SKM-1 treated with dmso at 0.1 percent for 144 hours (cell line): ENCODE measurements around the gene TOM1.

ENCODE experiments used
- DNase-seq: peaks from one replicate; lab custom pipeline; 2025; ENCODE audit not compliant: unreplicated experiment; lab: John Stamatoyannopoulos, UW

TOM1 gene

DNA sequence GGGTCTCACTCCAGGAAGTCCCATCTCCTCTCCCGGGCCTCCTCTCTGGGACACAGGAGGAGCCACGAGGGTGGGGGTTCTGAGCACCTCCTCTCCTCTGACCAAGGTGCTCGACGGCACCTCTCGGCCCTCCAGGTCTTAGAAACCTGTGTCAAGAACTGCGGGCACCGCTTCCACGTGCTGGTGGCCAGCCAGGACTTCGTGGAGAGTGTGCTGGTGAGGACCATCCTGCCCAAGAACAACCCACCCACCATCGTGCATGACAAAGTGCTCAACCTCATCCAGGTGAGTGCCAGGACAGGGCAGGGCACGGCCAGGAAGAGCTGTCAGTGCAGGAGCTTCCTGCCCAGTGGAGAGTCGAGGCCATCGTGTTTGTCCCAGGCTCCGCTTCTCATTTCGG is 23.2 kb downstream of the TOM1 start:
- DNase-seq, result no peak

DNA sequence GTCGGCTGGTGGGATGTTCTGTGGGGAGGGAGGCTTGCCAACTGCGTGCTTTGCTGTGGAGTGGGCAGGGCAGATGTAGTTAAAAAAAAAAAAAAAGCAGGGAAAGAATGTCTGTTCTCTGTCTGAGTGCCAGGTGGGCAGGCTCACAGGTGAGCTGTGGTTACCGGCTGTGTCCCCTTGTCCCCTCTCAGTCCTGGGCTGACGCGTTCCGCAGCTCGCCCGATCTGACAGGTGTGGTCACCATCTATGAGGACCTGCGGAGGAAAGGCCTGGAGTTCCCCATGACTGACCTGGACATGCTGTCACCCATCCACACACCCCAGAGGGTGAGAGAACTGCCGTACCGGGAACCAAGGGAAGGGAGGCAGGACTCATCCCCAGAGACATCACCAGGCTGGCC is 23.6 kb downstream of the TOM1 start:
- DNase-seq, result no peak

DNA sequence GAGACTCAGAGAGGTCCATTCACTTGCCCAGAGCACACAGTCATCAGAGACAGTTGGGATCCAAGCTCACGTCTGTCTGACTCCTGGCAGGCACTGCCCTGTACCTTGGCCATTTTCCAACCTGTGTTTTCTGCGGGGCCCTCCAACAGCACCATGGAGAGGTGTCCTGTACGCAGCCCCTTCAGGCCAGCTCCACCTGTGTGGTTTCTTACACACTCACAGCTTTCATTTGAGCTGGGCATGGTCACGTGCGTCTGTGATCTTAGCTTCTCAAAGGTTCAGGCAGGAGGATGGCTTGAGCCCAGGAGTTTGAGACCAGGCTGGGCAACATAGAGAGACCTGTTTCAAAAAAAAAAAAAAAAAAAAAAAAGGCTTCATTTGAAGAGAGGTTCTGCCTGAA is 24.4 kb downstream of the TOM1 start:
- no peak for DNase-seq

DNA sequence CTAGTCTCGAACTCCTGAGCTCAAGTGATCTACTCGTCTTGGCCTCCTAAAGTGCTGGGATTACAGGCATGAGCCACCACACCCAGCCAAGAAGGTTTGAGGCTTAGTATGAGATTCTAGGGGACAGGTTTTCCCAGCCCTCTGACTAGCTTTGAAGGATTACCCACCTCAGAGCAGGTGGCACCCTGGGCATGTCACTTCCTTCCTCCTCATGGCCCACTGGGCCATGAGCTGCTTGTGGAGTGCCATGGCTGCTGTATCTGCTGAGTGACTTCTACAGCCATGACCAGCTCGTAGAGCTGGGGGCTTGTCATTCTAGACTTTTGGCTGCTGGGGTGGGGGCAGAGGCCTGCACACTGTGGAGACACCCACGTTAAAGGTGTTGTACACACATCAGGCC is 25.1 kb downstream of the TOM1 start:
- DNase-seq, result no peak

DNA sequence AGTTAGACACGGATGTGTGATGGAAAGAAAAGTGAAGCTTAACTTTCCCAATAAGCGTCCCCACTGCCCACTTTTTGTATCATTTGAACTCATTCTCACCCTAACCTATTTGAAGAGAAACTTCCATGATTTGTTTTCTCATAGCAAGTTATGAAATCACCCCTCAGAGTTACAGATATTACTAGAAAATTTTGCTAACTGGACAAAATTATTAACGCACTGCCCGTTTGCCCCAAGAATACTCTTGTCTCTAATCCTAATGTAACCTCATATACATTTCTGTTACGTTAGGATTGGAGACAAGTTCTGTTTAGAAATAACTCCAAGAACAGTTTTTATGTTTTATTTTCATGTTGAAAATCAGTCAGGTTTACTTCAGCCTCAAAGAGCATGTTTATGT is 25.5 kb downstream of the TOM1 start:
- no peak for DNase-seq

DNA sequence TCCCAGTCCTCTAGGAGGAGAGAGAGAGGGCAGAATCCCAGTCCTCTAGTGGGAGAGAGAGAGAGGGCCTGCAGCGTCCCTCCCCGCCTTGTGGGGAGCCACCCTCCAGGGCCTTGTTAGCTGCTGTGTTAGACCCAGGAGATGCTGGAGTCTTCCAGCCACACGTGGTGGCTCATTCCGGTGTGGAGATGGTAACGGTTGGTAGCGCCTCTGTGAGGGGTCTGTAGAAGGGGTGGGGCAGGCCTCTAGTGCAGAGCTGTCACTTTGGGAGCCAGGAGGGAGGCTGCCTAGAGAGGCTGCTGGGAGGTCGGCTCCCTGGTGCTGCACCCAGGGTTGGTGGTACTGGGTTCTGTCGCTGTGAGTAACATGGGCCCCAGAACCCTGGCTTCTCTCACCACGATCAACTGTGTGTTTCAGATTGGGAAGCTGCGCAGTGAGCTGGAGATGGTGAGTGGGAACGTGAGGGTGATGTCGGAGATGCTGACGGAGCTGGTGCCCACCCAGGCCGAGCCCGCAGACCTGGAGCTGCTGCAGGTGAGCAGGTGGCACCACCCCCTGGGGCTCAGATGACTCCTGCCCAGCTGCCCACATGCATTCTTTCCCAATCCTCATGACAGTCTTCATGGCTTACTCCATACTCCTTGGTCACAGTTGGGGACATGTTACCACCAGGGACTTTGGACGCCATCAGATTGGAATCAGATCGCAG is 27.3 kb downstream of the TOM1 start:
- no peak for DNase-seq

DNA sequence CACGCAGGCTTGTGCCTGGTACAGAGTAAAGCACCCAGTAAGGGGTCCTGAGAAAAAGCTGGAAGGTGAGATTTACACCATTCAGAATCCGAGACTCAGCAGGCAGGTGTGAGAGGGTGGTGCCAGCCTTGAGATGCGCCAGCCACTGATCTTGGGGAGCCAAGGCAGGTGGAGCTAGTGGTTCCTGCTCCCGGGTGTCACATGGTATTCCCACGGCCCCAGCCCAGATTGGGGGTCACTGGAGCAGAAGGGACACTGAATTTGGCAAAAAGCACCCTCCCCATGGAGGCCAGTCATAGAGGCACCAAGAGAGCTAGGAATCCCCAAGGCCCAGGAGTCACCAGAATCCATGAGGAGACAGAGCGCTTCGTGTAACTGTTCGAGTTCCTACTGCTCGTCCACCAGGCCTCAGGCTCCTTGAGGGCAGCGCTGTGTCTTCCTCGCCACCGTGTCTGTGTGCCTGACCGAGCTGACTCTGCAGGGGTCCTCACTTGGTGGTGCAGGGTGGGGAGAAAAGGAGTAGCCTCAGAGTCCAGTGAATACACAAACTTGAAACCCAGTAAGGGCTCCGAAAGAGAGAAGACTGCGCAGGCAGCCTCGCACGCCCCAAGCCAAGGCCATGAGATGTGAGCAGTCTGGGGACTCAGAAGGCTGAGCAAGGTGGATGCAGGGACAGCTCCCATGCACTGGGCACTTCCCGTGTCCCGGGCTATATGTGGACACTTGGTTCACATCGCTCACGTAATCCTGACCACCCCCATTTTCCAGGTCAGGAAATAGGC is 28.2 kb downstream of the TOM1 start:
- no peak for DNase-seq

- peak; percentile 88 for DNase-seq
Observed at GRCh38 chr22:35328472-35328885, 28.8 kb downstream of the TOM1 start.

DNA sequence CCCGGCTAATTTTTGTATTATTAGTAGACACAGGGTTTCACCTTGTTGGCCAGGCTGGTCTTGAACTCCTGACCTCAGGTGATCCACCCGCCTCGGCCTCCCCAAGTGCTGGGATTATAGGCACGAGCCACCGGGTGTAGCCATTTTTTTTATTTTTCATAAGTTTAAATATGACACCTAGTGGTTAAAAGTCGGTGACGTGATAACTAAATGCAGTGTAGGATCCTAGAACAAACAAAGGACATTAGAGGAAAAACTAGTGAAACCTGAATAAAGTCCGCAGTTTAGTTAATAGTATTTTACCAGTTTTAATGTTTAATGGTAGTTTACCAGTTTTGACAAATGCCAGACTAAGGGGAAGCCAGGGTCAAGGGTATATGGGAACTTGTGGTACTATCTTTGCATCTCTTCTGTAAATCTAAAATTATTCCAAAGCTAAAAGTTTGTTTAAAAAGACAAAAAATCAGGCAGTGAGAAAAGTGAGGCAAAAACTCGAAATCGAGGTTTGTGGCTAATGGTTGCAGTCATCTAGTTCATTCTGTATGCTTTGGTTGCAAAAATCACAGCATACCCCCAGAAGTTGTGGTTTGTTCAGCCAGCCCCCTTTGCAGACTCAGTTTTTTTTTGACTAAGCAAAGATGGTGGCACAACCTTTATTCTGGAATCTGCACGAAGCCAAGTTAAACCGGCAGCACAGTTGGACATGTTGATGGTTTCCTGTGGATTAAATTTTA is 29.6 kb downstream of the TOM1 start:
- DNase-seq, result no peak

DNA sequence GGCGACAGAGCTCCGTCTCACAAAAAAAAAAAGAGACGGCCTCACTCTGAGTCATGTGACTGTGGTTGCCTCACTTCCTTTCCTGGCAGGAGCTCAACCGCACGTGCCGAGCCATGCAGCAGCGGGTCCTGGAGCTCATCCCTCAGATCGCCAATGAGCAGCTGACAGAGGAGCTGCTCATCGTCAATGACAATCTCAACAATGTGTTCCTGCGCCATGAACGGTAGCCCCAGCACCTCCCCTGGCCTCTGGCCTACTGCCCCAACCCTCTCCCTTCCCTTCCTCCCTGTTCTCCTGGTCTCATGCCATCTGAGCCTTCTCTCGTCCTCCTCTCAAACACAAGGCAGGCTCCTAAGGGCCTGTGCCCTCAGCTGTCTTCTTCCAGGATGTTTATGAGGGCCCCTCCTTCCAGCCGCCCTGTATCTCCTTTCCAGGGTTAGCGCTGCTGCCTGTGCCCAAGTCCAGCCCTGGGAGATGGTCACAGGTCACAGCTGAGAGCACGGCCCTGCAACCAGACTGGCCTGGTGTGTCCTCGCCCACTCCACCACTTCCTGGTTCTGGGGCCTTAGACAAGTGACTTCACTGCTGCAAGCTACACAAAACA is 30.7 kb downstream of the TOM1 start:
- DNase-seq, result peak; percentile 91

DNA sequence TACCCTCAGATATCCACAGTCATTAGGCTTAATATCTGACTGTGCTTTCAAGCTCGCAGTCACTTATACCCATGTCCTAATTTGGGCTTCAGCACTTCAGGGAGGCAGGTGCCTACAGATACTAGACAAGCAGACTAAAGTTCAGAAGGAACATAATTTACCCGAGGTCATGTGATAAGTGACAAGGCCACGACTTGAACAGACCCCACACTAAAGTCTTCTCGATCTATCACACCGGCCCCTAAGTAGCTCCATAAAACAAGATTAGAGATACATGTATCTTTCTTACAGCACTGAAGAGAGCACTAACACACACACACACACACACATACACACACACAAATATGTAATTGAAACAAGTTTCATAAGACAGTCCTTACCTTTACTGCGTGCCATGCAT is 32.6 kb downstream of the TOM1 start:
- no peak for DNase-seq

GRCh38 chr22:35333220-35333619 is 33.5 kb downstream of the TOM1 start:
- DNase-seq, result no peak

- DNase-seq, result peak; percentile 36
Observed at GRCh38 chr22:35334004-35334403, 34.3 kb downstream of the TOM1 start.

DNA sequence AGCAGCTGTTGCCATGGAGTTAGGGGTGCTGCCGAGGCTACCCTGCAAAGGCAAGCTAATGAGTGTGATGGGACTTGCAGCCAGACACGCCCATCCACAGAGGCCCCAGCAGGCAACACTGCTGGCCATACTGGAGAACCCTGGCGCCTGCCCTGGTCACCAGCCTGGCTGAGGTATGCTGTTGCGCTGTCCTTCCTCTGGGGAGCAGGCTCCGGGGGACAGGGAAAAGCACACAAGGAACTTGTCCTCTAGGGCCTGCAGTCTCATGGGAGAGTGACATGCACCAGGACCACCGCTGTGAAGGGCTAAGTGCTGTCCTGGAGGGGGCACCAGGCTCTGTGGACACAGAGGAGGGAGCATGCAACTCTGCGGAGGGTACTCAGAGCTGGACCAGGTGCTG is 35.8 kb downstream of the TOM1 start:
- no peak for DNase-seq

DNA sequence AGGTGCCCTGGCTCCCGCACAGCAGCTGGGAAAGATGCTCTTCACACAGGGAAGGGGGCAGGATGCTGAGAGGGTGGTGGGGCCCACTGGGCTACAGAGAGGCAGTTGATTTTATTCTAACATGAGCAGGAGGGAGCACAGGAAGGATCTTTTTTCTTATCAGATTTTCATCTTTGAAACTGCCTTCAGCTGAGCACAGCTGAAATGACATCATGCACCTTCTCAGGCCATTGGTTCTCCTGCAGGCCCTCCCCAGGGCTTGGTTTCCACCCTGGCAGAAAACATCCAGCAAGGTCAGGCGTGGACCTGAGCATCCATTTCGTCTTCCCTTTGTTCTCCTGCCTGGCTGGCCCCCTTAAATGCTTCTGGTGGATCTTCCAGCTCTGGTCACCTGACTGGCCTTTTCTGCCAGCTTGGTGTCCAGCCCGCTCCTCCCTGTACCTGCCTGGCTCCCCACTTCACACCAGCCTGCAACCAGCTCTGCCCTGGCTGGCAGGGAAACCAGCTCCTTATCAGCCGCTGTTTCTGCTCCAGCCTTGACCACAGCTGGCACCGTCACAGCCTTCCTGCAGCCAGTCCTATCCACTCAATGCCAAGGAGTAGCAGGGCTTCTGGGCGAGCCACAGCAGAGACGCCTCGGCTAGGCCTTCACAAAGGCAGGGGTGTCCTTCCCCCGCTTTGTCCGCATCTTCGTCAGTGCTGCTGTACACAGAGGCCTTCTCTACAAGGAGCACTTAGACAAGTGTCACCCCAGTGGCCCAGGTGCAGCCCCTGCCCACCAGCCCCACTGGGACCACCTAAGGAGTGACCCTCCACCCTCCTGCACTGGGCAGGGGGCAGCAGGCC is 36.5 kb downstream of the TOM1 start:
- no peak for DNase-seq

GRCh38 chr22:35337932-35338331 is 38.2 kb downstream of the TOM1 start:
- no peak for DNase-seq

DNA sequence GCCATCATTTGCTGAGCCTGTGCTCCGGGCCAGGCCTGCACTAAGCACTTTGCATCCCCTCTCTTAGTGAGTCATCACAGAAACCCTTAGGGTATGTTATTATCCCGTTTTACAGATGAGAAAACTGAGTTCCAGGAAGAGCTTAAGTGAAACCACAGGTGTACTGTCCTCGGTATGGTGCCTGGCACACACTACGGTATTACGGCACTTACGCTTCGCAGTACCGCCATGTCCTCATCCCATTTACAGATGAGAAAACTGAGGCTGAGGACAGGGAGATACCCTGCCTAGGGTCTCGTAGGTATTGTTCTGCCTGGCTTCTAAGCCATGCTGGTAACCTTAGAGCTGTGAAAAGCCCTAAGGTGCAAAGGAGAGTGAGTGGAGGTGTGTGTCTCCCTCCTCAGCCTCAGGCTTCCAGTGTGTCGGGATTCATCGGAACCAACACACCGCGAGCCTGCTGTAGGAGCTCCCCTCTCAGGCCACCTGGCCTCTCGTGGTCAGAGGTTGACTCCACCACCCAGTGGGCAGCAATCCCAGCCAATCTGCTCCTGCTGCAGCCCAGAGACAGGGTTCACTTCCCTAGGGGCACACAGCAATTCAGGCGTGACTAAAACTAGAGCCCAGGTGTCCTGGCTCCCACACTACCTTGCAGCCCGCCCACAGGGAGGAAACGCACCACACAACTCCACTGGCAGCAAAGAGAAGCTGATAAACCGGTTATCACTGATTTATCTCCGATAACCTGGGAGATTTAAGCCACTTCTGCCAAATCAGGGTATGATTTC is 41.6 kb downstream of the TOM1 start:
- DNase-seq, result no peak

DNA sequence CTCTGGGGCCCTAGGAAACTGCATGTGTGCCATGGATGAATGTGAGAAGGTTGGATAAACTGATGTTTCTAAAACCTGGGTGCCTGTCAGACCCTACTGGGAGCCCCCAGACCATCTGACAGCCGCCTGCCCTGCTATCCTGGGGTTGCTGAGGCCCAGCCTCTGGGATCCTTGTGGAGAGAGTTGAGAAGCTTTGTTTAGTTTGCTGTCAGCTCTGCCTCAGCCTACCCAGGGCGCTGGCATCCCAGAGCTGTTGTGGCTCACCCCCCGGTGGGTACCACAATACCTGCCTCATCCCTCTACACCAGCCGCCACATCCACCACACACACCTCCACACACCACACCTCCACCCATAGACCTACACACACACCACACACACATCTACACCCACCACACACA is 42.7 kb downstream of the TOM1 start:
- no peak for DNase-seq

- no peak for DNase-seq
Observed at GRCh38 chr22:35343664-35344550, 44.2 kb downstream of the TOM1 start.
